BLaER1 treated with 17β-estradiol and CSF1 and Interleukin-3, amounts not matched to agents 10 nM and 100 nM (cell line): Measurements from ENCODE around the gene KCNC3.

Experiments used
- H3K27ac ChIP-seq, 11 experiments: shearing (Covaris generic); formaldehyde crosslinking; 2 replicates each; pipeline ENCODE4 v1.8.1; 2022
- H3K27me3 ChIP-seq, 11 experiments: shearing (Covaris generic); formaldehyde crosslinking; 2 replicates each; pipeline ENCODE4 v1.8.1; 2022
- H3K36me3 ChIP-seq, 11 experiments: shearing (Covaris generic); formaldehyde crosslinking; 2 replicates each; pipeline ENCODE4 v1.8.1; 2022
- H3K4me1 ChIP-seq, 10 experiments: shearing (Covaris generic); formaldehyde crosslinking; 2 replicates each; pipeline ENCODE4 v1.8.1; 2022
- H3K4me2 ChIP-seq, 11 experiments: shearing (Covaris generic); formaldehyde crosslinking; 2 replicates each; pipeline ENCODE4 v1.8.1; 2022
- H3K4me3 ChIP-seq, 10 experiments: shearing (Covaris generic); formaldehyde crosslinking; 2 replicates each; pipeline ENCODE4 v1.8.1; 2022
- H3K9ac ChIP-seq, 11 experiments: shearing (Covaris generic); formaldehyde crosslinking; 2 replicates each; pipeline ENCODE4 v1.8.1; 2022
- H3K9me3 ChIP-seq, 11 experiments: shearing (Covaris generic); formaldehyde crosslinking; replicated peaks in 1 of 11; 2 replicates each; pipeline ENCODE4 v1.8.1; 2022
- H4K20me1 ChIP-seq, 11 experiments: shearing (Covaris generic); formaldehyde crosslinking; 2 replicates each; pipeline ENCODE4 v1.8.1; 2022
- Cebpa-rat ChIP-seq, 11 experiments: shearing (Covaris generic); IDR thresholded peaks; 2 replicates each; pipeline ENCODE4 v1.8.1; 2022

KCNC3 gene

DNA sequence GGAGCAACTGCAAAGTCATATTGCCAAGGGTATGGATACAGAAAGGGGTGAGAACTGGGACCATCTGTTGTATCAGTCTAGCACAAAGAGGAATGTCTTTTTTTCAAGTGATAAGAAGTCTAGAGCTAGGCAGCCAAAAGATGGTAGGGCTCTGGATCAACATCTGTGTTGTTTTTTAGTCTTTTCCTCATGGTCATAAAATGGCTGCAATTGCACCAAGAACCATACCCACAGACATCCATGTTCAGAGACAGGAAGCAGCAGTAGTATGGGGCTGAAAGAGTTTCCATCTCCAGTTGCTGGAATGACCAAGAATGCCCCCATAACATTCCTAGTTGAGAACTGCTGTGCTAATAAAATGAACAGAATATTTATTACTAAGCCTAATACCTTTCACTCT, 25.6 kb downstream of the KCNC3 start:
- peaks cover 5 to 26% (median 18%) of the 10 kb centered on the region in 11 experiments; a peak in 18 of 22 replicates for H3K27me3 ChIP-seq
- peaks cover 0 to 10% (median 0%) of the 10 kb centered on the region in 11 experiments; a peak in 2 of 22 replicates for H3K9me3 ChIP-seq
- no peak overlapping the region for H3K4me2 ChIP-seq
- no peak for TF ChIP-seq Cebpa-rat (IDR thresholded peaks at IDR 0.05)
- H3K4me3 ChIP-seq: no peak overlapping the region
- H4K20me1 ChIP-seq: peaks cover 0 to 7% (median 0%) of the 10 kb centered on the region in 11 experiments; a peak in 3 of 22 replicates
- no peak overlapping the region for H3K27ac ChIP-seq
- no peak overlapping the region for H3K9ac ChIP-seq
- peaks cover 0 to 27% (median 6%) of the 10 kb centered on the region in 10 experiments; a peak in 9 of 20 replicates for H3K4me1 ChIP-seq
- H3K36me3 ChIP-seq: no peaks in the 10 kb centered on the region

DNA sequence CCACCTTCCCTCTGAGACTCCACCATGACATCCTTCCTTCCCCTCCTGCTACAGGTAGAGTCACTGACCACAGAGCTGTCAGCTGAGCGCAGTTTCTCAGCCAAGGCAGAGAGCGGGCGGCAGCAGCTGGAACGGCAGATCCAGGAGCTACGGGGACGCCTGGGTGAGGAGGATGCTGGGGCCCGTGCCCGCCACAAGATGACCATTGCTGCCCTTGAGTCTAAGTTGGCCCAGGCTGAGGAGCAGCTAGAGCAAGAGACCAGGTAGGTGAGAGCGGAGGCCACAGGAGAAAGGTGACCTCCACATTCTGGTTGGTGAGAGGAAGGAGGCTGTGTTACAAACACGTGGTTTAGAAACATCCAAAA, 27.6 kb downstream of the KCNC3 start:
- TF ChIP-seq Cebpa-rat (IDR thresholded peaks at IDR 0.05): no peak
- H3K36me3 ChIP-seq: no peaks in the 10 kb centered on the region
- peaks cover 0 to under 1% (median 0%) of the 10 kb centered on the region in 11 experiments; a peak in 1 of 22 replicates for H4K20me1 ChIP-seq
- H3K9ac ChIP-seq: 0 out of 22 replicates have a peak overlapping the region, but pooled peaks of 1 of the 11 experiments have one; percentile 57
- peaks cover 0 to 27% (median 6%) of the 10 kb centered on the region in 10 experiments; a peak in 9 of 20 replicates for H3K4me1 ChIP-seq
- no peak overlapping the region for H3K4me3 ChIP-seq
- peak overlapping the region in 2 of 11 experiments; percentile 52 to 68; a peak in 2 of 22 replicates for H3K27ac ChIP-seq
- peaks cover 0 to 10% (median 0%) of the 10 kb centered on the region in 11 experiments; a peak in 2 of 22 replicates for H3K9me3 ChIP-seq
- H3K4me2 ChIP-seq: peak overlapping the region in 4 of 11 experiments; percentile 58 to 84 (median 72); a peak in 8 of 22 replicates
- H3K27me3 ChIP-seq: peaks cover 0 to 6% (median 0%) of the 10 kb centered on the region in 11 experiments; a peak in 3 of 22 replicates

DNA sequence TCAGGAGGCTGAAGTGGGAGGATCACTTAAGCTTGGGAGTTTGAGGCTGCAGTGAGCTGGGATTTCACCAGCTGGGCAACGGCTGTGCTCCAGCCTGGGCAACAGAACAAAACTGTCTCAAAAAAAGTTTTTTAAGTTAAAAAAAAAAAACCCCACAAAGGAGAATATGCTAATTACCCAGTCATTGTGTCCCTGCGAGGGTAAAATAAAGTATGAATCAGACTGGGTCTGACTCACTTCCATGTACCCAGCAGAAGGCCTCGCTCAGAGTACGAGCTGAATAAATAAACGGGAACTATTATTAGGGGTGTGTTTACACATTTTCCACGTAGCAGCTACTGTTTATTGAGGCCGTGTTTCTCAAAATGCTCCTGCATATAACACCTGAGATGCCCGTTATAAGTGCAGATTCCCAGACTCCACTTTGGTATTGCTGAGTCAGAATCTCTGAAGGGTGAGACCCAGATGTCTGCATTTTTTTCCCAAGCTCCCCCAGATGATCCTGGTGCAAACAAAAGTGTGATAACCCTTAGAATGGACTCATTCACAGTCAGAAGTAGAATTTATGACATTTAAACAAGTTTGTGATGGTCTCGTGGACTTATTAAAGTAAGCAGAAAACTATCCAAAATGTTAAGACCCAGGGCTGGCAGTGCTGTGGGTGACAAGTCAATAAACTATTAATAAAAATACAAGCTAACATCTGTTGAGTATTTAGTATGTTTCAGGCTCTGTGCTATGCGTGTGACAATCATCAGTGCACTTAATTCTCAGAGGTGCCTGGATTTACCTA, 28.2 kb downstream of the KCNC3 start:
- H3K4me2 ChIP-seq: peak overlapping the region in 5 of 11 experiments; percentile 9 to 84 (median 62); a peak in 9 of 22 replicates
- peaks cover 0 to 27% (median 6%) of the 10 kb centered on the region in 10 experiments; a peak in 9 of 20 replicates for H3K4me1 ChIP-seq

DNA sequence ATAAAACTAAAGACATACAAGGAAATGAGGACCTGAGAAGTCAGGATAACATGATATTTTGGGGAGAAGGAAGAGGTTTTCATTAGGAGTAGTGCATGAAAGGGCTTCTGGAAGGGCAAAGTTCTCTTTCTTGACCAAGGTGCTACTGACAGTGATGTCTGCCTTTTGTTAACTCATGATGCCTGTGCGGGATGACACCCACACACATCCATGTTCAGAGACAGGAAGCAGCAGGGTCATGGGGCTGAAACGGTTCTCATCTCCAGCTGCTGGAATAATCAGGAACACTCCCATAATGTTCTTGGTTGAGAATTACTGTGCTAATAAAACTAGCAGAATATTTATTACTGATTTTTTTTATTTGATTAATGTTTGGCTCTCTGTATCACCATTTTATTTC, 29.1 kb downstream of the KCNC3 start:
- H4K20me1 ChIP-seq: no peaks in the 10 kb centered on the region
- no peaks in the 10 kb centered on the region for H3K36me3 ChIP-seq
- peaks cover 0 to 27% (median 6%) of the 10 kb centered on the region in 10 experiments; a peak in 9 of 20 replicates for H3K4me1 ChIP-seq
- peak overlapping the region in 2 of 11 experiments; percentile 65 to 68; a peak in 3 of 22 replicates for H3K27ac ChIP-seq
- no peaks in the 10 kb centered on the region for H3K27me3 ChIP-seq
- peaks cover 0 to 10% (median 0%) of the 10 kb centered on the region in 11 experiments; a peak in 2 of 22 replicates for H3K9me3 ChIP-seq
- peak overlapping the region in 2 of 11 experiments; percentile 57 to 68; a peak in 2 of 22 replicates for H3K9ac ChIP-seq
- no peak overlapping the region for H3K4me3 ChIP-seq
- peak overlapping the region in 4 of 11 experiments; percentile 58 to 84 (median 72); a peak in 8 of 22 replicates for H3K4me2 ChIP-seq
- no peak for TF ChIP-seq Cebpa-rat (IDR thresholded peaks at IDR 0.05)

More for the DNA sequence above, 28.2 kb downstream of the KCNC3 start:
- 0 out of 22 replicates have a peak, but pooled peaks cover 0 to under 1% (median 0%) of the 10 kb centered on the region in 11 experiments for H3K27me3 ChIP-seq
- no peaks in the 10 kb centered on the region for H3K36me3 ChIP-seq
- peaks cover 0 to 10% (median 0%) of the 10 kb centered on the region in 11 experiments; a peak in 2 of 22 replicates for H3K9me3 ChIP-seq
- H3K9ac ChIP-seq: peak overlapping the region in 2 of 11 experiments; percentile 57 to 68; a peak in 3 of 22 replicates
- no peaks in the 10 kb centered on the region for H4K20me1 ChIP-seq
- H3K4me3 ChIP-seq: no peak overlapping the region
- no peak for TF ChIP-seq Cebpa-rat (IDR thresholded peaks at IDR 0.05)
- peak overlapping the region in 3 of 11 experiments; percentile 7 to 68 (median 65); a peak in 4 of 22 replicates for H3K27ac ChIP-seq

DNA sequence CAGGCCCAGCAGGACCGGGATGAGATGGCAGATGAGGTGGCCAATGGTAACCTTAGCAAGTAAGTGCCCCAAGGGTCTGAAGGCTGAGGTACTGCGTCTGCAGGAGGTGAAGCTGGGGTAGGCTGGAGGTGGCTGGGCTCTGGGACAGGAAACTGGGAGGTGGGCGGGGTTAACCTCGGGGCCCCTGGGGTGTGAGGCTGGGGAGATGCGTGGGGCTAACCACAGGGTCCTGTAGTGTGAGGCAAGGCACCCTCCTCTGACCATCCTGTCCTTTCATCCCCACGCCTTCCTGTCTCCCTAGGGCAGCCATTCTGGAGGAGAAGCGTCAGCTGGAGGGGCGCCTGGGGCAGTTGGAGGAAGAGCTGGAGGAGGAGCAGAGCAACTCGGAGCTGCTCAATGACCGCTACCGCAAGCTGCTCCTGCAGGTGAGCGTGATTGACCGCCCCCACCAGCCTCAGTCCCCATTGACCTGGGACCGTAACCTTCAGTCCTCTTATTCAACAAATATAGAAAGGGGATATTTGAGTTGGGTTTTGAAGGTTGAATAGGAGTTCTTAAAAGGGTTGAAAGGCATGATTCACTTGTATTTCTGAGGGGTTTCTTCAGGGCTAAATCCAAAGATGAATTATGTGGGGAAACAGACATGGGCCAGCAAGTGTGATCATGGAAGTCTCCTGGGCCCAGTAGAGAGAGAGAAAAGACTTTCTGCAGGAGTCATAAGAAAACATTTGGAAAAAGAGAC, 35.7 kb downstream of the KCNC3 start:
- Histone ChIP-seq H3K4me3 (no peak overlapping the region), H4K20me1 (no peaks in the 10 kb centered on the region), H3K27ac (no peak overlapping the region; a peak in 1 of 22 replicates), H3K4me1 (peaks cover 0 to 14% (median 12%) of the 10 kb centered on the region in 10 experiments; a peak in 17 of 20 replicates), H3K9ac (no peak overlapping the region), H3K4me2 (peak overlapping the region in 10 of 11 experiments; percentile 27 to 60 (median 47); a peak in 17 of 22 replicates), H3K27me3 (0 out of 22 replicates have a peak, but pooled peaks cover 0 to 4% (median 0%) of the 10 kb centered on the region in 11 experiments), H3K9me3 (peaks cover 6 to 11% (median 9%) of the 10 kb centered on the region in 11 experiments; a peak in 12 of 22 replicates), H3K36me3 (no peaks in the 10 kb centered on the region)
- no peak for TF ChIP-seq Cebpa-rat (IDR thresholded peaks at IDR 0.05)

DNA sequence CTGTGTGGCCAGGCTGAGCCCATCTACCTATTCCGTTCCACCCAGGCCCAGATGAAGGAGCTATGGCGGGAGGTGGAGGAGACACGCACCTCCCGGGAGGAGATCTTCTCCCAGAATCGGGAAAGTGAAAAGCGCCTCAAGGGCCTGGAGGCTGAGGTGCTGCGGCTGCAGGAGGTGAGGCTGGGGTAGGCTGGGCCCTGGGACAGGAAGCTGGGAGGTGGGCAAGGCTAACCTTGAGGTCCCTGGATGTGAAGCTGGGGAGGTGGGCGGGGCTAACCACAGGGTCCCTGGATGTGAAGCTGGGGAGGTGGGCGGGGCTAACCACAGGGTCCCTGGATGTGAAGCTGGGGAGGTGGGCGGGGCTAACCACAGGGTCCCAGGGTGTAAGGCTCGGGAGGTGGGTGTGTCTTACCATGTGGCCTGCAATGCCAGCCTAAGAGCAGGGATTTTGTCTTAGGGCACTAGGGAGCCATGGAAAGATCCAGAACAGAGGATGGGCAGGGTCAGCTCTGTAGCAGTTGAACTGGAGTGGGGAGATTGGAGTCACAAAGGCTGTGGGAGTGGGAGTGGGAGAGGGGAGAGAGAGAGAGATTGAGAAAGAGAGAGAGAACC, 36.9 kb downstream of the KCNC3 start:
- Histone ChIP-seq H4K20me1 (no peaks in the 10 kb centered on the region), H3K4me1 (peaks cover 0 to 14% (median 12%) of the 10 kb centered on the region in 10 experiments; a peak in 17 of 20 replicates), H3K9ac (no peak overlapping the region), H3K27me3 (0 out of 22 replicates have a peak, but pooled peaks cover 0 to 4% (median 0%) of the 10 kb centered on the region in 11 experiments), H3K9me3 (peaks cover 12 to 22% (median 20%) of the 10 kb centered on the region in 11 experiments; a peak in 19 of 22 replicates), H3K36me3 (no peaks in the 10 kb centered on the region), H3K4me3 (no peak overlapping the region), H3K27ac (no peak overlapping the region), H3K4me2 (peak overlapping the region in 5 of 11 experiments; percentile 33 to 60 (median 53); a peak in 3 of 22 replicates)
- no peak for TF ChIP-seq Cebpa-rat (IDR thresholded peaks at IDR 0.05)

DNA sequence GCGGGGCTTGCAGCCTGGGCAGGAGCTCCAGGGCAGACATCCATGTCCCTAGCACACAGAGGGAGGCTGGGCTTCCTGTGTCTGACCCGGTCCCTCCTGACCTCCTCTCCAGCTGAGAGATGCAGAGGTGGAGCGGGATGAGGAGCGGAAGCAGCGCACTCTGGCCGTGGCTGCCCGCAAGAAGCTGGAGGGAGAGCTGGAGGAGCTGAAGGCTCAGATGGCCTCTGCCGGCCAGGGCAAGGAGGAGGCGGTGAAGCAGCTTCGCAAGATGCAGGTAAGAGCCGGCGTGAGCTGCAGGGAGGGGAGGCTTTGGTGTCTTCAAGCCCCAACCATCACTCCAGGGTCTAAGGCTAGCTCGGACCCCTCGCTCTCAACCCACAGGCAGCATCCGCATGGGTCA, 38.4 kb downstream of the KCNC3 start:
- peaks cover 28 to 38% (median 36%) of the 10 kb centered on the region in 11 experiments for H3K9me3 ChIP-seq
- no peak for TF ChIP-seq Cebpa-rat (IDR thresholded peaks at IDR 0.05)
- peaks cover 0 to 5% (median 0%) of the 10 kb centered on the region in 11 experiments; a peak in 2 of 22 replicates for H3K36me3 ChIP-seq
- H3K4me1 ChIP-seq: peaks cover 0 to 14% (median 12%) of the 10 kb centered on the region in 10 experiments; a peak in 17 of 20 replicates
- no peak overlapping the region for H3K9ac ChIP-seq
- H3K4me2 ChIP-seq: no peak overlapping the region
- H3K4me3 ChIP-seq: no peak overlapping the region
- H3K27ac ChIP-seq: no peak overlapping the region
- no peaks in the 10 kb centered on the region for H4K20me1 ChIP-seq
- 0 out of 22 replicates have a peak, but pooled peaks cover 0 to 4% (median 0%) of the 10 kb centered on the region in 11 experiments for H3K27me3 ChIP-seq

DNA sequence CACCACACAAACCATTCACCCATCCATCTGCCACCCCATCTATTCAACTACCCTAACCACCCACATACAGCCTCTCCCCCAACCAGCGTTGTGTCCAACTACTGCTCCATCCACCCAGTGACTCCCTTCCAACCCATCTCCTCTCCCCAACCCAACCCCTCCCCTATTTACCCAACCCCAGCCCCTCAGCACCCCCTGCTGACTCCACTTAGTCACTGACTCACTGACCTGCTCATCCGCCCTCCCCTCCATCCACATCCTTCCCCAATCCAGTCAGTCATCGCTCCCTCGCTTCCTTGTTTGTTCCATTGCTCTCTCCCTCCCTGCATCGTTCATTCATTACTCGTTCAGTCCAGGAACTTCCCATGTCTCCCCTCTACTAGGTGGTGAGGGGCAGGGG, 39.2 kb downstream of the KCNC3 start:
- Histone ChIP-seq H3K9ac (no peak overlapping the region), H3K27ac (no peak overlapping the region), H3K4me3 (no peak overlapping the region), H3K36me3 (peaks cover 0 to 5% (median 0%) of the 10 kb centered on the region in 11 experiments; a peak in 2 of 22 replicates), H3K27me3 (0 out of 22 replicates have a peak, but pooled peaks cover 0 to 4% (median 0%) of the 10 kb centered on the region in 11 experiments), H3K4me2 (no peak overlapping the region), H3K4me1 (peaks cover 0 to 14% (median 12%) of the 10 kb centered on the region in 10 experiments; a peak in 17 of 20 replicates), H3K9me3 (peaks cover 35 to 45% (median 43%) of the 10 kb centered on the region in 11 experiments), H4K20me1 (no peaks in the 10 kb centered on the region)
- TF ChIP-seq Cebpa-rat (IDR thresholded peaks at IDR 0.05): no peak
